Hematopoietic multipotent progenitor cell treated with erythropoietin and hydrocortisone succinate and interleukin-3 and kit ligand, for 6 days (in vitro differentiated cells): ENCODE data around the gene CRACDL.
"Not testable (repeated sequence)": the region's sequence is repeated elsewhere in the genome, so short reads cannot be mapped to it uniquely, and the experiment has no call there.

Experiments used
- DNase-seq: peaks from one replicate; pipeline ENCODE4 v3.0.0-alpha.2; 2015

Gene CRACDL

GRCh38 chr2:98771721-98772524 lies 164.1 kb downstream of the CRACDL start:
- peak; percentile 18 for DNase-seq

GRCh38 chr2:98771264-98771663 lies 164.8 kb downstream of the CRACDL start:
- DNase-seq: no peak

GRCh38 chr2:98769784-98770183 lies 166.2 kb downstream of the CRACDL start:
- DNase-seq: no peak

- DNase-seq: no peak
These were observed 166.9 kb downstream of the CRACDL start for GRCh38 chr2:98769114-98769476.

- no peak for DNase-seq
These were observed 167.5 kb downstream of the CRACDL start for GRCh38 chr2:98768384-98769113.

GRCh38 chr2:98764499-98764898 lies 171.5 kb downstream of the CRACDL start:
- DNase-seq: no peak

- no peak for DNase-seq
These were observed 172.6 kb downstream of the CRACDL start for GRCh38 chr2:98763209-98763951.

- DNase-seq: no peak
These were observed 174.1 kb downstream of the CRACDL start for GRCh38 chr2:98761909-98762308.

GRCh38 chr2:98761267-98761781 lies 174.7 kb downstream of the CRACDL start:
- no peak for DNase-seq

GRCh38 chr2:98759827-98760625 lies 176.0 kb downstream of the CRACDL start:
- peak; percentile 52 for DNase-seq

GRCh38 chr2:98759338-98759737 lies 176.7 kb downstream of the CRACDL start:
- peak; percentile 32 for DNase-seq

- peak; percentile 87 for DNase-seq
These were observed 178.1 kb downstream of the CRACDL start for GRCh38 chr2:98757904-98758421.

GRCh38 chr2:98753801-98754200 lies 182.2 kb downstream of the CRACDL start:
- DNase-seq: no peak

GRCh38 chr2:98752711-98753110 lies 183.3 kb downstream of the CRACDL start:
- not testable (repeated sequence) for DNase-seq

- no peak for DNase-seq
These were observed 184.3 kb downstream of the CRACDL start for GRCh38 chr2:98751748-98752147.

GRCh38 chr2:98750593-98751282 lies 185.3 kb downstream of the CRACDL start:
- no peak for DNase-seq

GRCh38 chr2:98749066-98749450 lies 187.0 kb downstream of the CRACDL start:
- peak; percentile 36 for DNase-seq

- DNase-seq: no peak
These were observed 187.5 kb downstream of the CRACDL start for GRCh38 chr2:98748292-98749065.

- no peak for DNase-seq
These were observed 188.1 kb downstream of the CRACDL start for GRCh38 chr2:98747888-98748287.

- DNase-seq: no peak
These were observed 189.6 kb downstream of the CRACDL start for GRCh38 chr2:98746426-98746825.

- DNase-seq: no peak
These were observed 191.4 kb downstream of the CRACDL start for GRCh38 chr2:98744595-98744994.
